ENCODE measurements around the gene CAMKK2.
"Not testable (repeated sequence)": the region's sequence is repeated elsewhere in the genome, so short reads cannot be mapped to it uniquely, and the experiment has no call there.

Gene CAMKK2

GRCh38 chr12:121259074-121259473, 37.4 kb downstream of the CAMKK2 start:
- 99% methylated on average over 11 of the region's 11 CpGs for WGBS
- no peak overlapping the region for H3K14ac ChIP-seq (ENCODE audit: low read length in 2 of 2)

GRCh38 chr12:121257704-121258449, 38.6 kb downstream of the CAMKK2 start:
- H3K27me3 ChIP-seq (ENCODE audit: control insufficient read depth in 1 of 2, insufficient read depth in 1 of 2, low read length in 2 of 2); H4K8ac ChIP-seq (ENCODE audit: low read length); H3K9ac ChIP-seq (ENCODE audit: low read length); H3K4me3 ChIP-seq (ENCODE audit: insufficient read depth in 1 of 2, low read depth in 1 of 2, low read length in 2 of 2); H3K27ac ChIP-seq (ENCODE audit: low read length, poor library complexity, severe bottlenecking); H2BK12ac ChIP-seq (ENCODE audit: low read length in 2 of 2); H3K4ac ChIP-seq (ENCODE audit: low read depth in 1 of 2, low read length in 2 of 2); H2AFZ ChIP-seq (ENCODE audit: low read depth, low read length); H2BK120ac ChIP-seq (ENCODE audit: low read depth, low read length); H2BK15ac ChIP-seq (ENCODE audit: low read depth, poor library complexity, severe bottlenecking); H3K79me1 ChIP-seq (replicated peaks; ENCODE audit: low read length, poor library complexity, severe bottlenecking); H4K91ac ChIP-seq (ENCODE audit: low read length); H2BK5ac ChIP-seq (ENCODE audit: low read depth, low read length, poor library complexity, severe bottlenecking); H3K14ac ChIP-seq (ENCODE audit: low read length in 2 of 2); H3K4me1 ChIP-seq (ENCODE audit: control insufficient read depth, insufficient read depth, low read depth, low read length); H3K9me3 ChIP-seq (ENCODE audit: control insufficient read depth, low read length); H3K23ac ChIP-seq (ENCODE audit: low read length in 2 of 2); H2AK5ac ChIP-seq (ENCODE audit: low read length, severe bottlenecking); H3K18ac ChIP-seq (ENCODE audit: low read depth in 1 of 2, low read length in 2 of 2); H3K4me2 ChIP-seq (ENCODE audit: low read length, poor library complexity, severe bottlenecking); DNase-seq: not testable (repeated sequence)
- H3K36me3 ChIP-seq (ENCODE audit: control insufficient read depth in 1 of 2, insufficient read depth in 2 of 2, low read depth in 1 of 2, low read length in 2 of 2) = peaks cover 47 to 81% of the 10 kb centered on the region in 2 experiments
- 96% methylated on average over 6 of the region's 8 CpGs for WGBS

More at GRCh38 chr12:121259074-121259473, 37.4 kb downstream of the CAMKK2 start:
- Histone ChIP-seq H3K9me3 (ENCODE audit: control insufficient read depth, low read length) (no peaks in the 10 kb centered on the region), H3K4me3 (ENCODE audit: insufficient read depth in 1 of 2, low read depth in 1 of 2, low read length in 2 of 2) (no peak overlapping the region), H3K27ac (ENCODE audit: low read length, poor library complexity, severe bottlenecking) (no peak overlapping the region), H2AK5ac (ENCODE audit: low read length, severe bottlenecking) (no peak overlapping the region), H2BK12ac (ENCODE audit: low read length in 2 of 2) (no peak overlapping the region), H3K79me1 (replicated peaks; ENCODE audit: low read length, poor library complexity, severe bottlenecking) (no peaks in the 10 kb centered on the region), H3K4ac (ENCODE audit: low read depth in 1 of 2, low read length in 2 of 2) (no peak overlapping the region), H2BK120ac (ENCODE audit: low read depth, low read length) (no peak overlapping the region), H3K27me3 (ENCODE audit: control insufficient read depth in 1 of 2, insufficient read depth in 1 of 2, low read length in 2 of 2) (no peaks in the 10 kb centered on the region), H4K8ac (ENCODE audit: low read length) (no peak overlapping the region), H3K9ac (ENCODE audit: low read length) (no peak overlapping the region), H3K4me2 (ENCODE audit: low read length, poor library complexity, severe bottlenecking) (no peak overlapping the region), H2BK5ac (ENCODE audit: low read depth, low read length, poor library complexity, severe bottlenecking) (no peak overlapping the region), H2BK15ac (ENCODE audit: low read depth, poor library complexity, severe bottlenecking) (no peak overlapping the region), H2AFZ (ENCODE audit: low read depth, low read length) (no peak overlapping the region), H3K23ac (ENCODE audit: low read length in 2 of 2) (no peak overlapping the region), H3K36me3 (ENCODE audit: control insufficient read depth in 1 of 2, insufficient read depth in 2 of 2, low read depth in 1 of 2, low read length in 2 of 2) (peaks cover 42 to 81% of the 10 kb centered on the region in 2 experiments), H3K18ac (ENCODE audit: low read depth in 1 of 2, low read length in 2 of 2) (no peak overlapping the region), H4K91ac (ENCODE audit: low read length) (no peak overlapping the region), H3K4me1 (ENCODE audit: control insufficient read depth, insufficient read depth, low read depth, low read length) (no peaks in the 10 kb centered on the region)
- DNase-seq = no peak

GRCh38 chr12:121255433-121255832, 41.1 kb downstream of the CAMKK2 start:
- no peak overlapping the region for H3K23ac ChIP-seq (ENCODE audit: low read length in 2 of 2)
- no peak overlapping the region for H3K27ac ChIP-seq (ENCODE audit: low read length, poor library complexity, severe bottlenecking)
- no peaks in the 10 kb centered on the region for H3K4me1 ChIP-seq (ENCODE audit: control insufficient read depth, insufficient read depth, low read depth, low read length)
- no peak overlapping the region for H2AK5ac ChIP-seq (ENCODE audit: low read length, severe bottlenecking)
- DNase-seq = no peak
- H2AFZ ChIP-seq (ENCODE audit: low read depth, low read length) = no peak overlapping the region
- no peak overlapping the region for H3K4ac ChIP-seq (ENCODE audit: low read depth in 1 of 2, low read length in 2 of 2)
- peaks cover 42 to 86% of the 10 kb centered on the region in 2 experiments for H3K36me3 ChIP-seq (ENCODE audit: control insufficient read depth in 1 of 2, insufficient read depth in 2 of 2, low read depth in 1 of 2, low read length in 2 of 2)
- no peaks in the 10 kb centered on the region for H3K9me3 ChIP-seq (ENCODE audit: control insufficient read depth, low read length)
- no peak overlapping the region for H3K9ac ChIP-seq (ENCODE audit: low read length)
- H4K91ac ChIP-seq (ENCODE audit: low read length) = no peak overlapping the region
- no peak overlapping the region for H3K4me2 ChIP-seq (ENCODE audit: low read length, poor library complexity, severe bottlenecking)
- H3K4me3 ChIP-seq (ENCODE audit: insufficient read depth in 1 of 2, low read depth in 1 of 2, low read length in 2 of 2) = no peak overlapping the region
- 94% methylated on average over 7 of the region's 9 CpGs for WGBS
- H2BK120ac ChIP-seq (ENCODE audit: low read depth, low read length) = no peak overlapping the region
- H4K8ac ChIP-seq (ENCODE audit: low read length) = no peak overlapping the region
- no peak overlapping the region for H3K14ac ChIP-seq (ENCODE audit: low read length in 2 of 2)
- no peak overlapping the region for H2BK15ac ChIP-seq (ENCODE audit: low read depth, poor library complexity, severe bottlenecking)
- no peak overlapping the region for H3K18ac ChIP-seq (ENCODE audit: low read depth in 1 of 2, low read length in 2 of 2)
- H2BK12ac ChIP-seq (ENCODE audit: low read length in 2 of 2) = no peak overlapping the region
- no peaks in the 10 kb centered on the region for H3K79me1 ChIP-seq (replicated peaks; ENCODE audit: low read length, poor library complexity, severe bottlenecking)
- no peak overlapping the region for H2BK5ac ChIP-seq (ENCODE audit: low read depth, low read length, poor library complexity, severe bottlenecking)
- H3K27me3 ChIP-seq (ENCODE audit: control insufficient read depth in 1 of 2, insufficient read depth in 1 of 2, low read length in 2 of 2) = no peaks in the 10 kb centered on the region

GRCh38 chr12:121253638-121254335, 42.7 kb downstream of the CAMKK2 start:
- Histone ChIP-seq H4K91ac (ENCODE audit: low read length) (no peak overlapping the region), H3K9ac (ENCODE audit: low read length) (no peak overlapping the region), H3K36me3 (ENCODE audit: control insufficient read depth in 1 of 2, insufficient read depth in 2 of 2, low read depth in 1 of 2, low read length in 2 of 2) (peaks cover 46 to 87% of the 10 kb centered on the region in 2 experiments), H3K23ac (ENCODE audit: low read length in 2 of 2) (no peak overlapping the region), H3K14ac (ENCODE audit: low read length in 2 of 2) (no peak overlapping the region), H2AK5ac (ENCODE audit: low read length, severe bottlenecking) (no peak overlapping the region), H3K4me1 (ENCODE audit: control insufficient read depth, insufficient read depth, low read depth, low read length) (no peaks in the 10 kb centered on the region), H2AFZ (ENCODE audit: low read depth, low read length) (no peak overlapping the region), H4K8ac (ENCODE audit: low read length) (no peak overlapping the region), H3K9me3 (ENCODE audit: control insufficient read depth, low read length) (no peaks in the 10 kb centered on the region), H2BK120ac (ENCODE audit: low read depth, low read length) (no peak overlapping the region), H3K4me3 (ENCODE audit: insufficient read depth in 1 of 2, low read depth in 1 of 2, low read length in 2 of 2) (no peak overlapping the region), H3K27ac (ENCODE audit: low read length, poor library complexity, severe bottlenecking) (no peak overlapping the region), H2BK15ac (ENCODE audit: low read depth, poor library complexity, severe bottlenecking) (no peak overlapping the region), H3K18ac (ENCODE audit: low read depth in 1 of 2, low read length in 2 of 2) (no peak overlapping the region), H2BK12ac (ENCODE audit: low read length in 2 of 2) (no peak overlapping the region), H3K27me3 (ENCODE audit: control insufficient read depth in 1 of 2, insufficient read depth in 1 of 2, low read length in 2 of 2) (no peaks in the 10 kb centered on the region), H3K4me2 (ENCODE audit: low read length, poor library complexity, severe bottlenecking) (no peak overlapping the region), H3K79me1 (replicated peaks; ENCODE audit: low read length, poor library complexity, severe bottlenecking) (no peaks in the 10 kb centered on the region), H2BK5ac (ENCODE audit: low read depth, low read length, poor library complexity, severe bottlenecking) (no peak overlapping the region), H3K4ac (ENCODE audit: low read depth in 1 of 2, low read length in 2 of 2) (no peak overlapping the region)
- DNase-seq = no peak
- WGBS = over 99% methylated on average over 15 of the region's 15 CpGs

All from mesenchymal stem cell (in vitro differentiated cells and primary cell).